Inflammatory macrophage (primary cell): ENCODE data around the gene CDKN3.

Source experiments
- DNase-seq, 2 donors: peaks; one replicate each; pipeline ENCODE4 v3.0.0-alpha.2; 2020 to 2022
- total RNA-seq, 18 experiments: gene quantifications; one replicate each; lab custom pipeline; 2026; ENCODE audit warnings: mixed read lengths in 6 of 18, inconsistent platforms in 2 of 18; lab: John Stamatoyannopoulos, UW

Gene CDKN3, protein sequence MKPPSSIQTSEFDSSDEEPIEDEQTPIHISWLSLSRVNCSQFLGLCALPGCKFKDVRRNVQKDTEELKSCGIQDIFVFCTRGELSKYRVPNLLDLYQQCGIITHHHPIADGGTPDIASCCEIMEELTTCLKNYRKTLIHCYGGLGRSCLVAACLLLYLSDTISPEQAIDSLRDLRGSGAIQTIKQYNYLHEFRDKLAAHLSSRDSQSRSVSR
- total RNA-seq, result 3.0 to 20.1 (median 8.8) reads per million in 18 experiments

DNA sequence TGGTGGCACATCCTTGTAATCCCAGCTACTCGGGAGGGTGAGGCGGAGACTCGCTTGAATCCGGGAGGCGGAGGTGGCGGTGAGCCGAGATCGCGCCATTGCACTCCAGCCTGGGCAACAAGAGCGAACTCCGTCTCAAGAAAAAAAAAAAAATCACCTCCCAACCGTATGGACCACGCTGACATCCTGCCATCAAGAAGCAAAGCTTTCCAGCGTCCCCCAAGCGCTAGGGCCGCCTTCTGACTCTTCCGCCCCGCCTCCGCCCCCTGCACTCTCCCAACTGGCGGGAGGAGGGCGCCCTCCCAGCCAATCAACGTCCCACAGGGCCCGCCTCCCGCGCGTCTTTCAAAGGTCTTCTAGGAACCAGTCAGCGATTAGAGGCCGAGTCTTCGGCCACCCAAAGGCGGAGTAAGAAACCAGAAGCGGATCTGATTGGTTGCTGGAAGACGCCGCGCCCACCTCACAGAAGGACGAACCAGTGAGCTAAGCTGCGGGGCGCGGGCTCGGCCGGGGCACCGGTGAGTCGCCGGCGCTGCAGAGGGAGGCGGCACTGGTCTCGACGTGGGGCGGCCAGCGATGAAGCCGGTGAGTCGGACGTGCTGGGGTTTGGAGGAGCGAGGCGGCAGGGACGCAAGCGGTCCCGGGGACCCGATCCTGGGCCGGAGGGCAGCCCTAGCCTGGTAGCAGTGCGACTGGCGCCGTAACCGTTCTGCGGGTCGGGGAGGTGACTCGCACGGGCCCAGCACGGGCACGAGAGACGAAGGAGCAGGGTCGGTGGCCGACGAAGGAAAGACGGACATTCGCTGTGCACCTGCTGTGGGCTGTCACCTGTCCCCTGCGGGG lies at the start of gene CDKN3:
Gene CDKN3, plus strand, starts transcription at position 515 of the 843 bp plus-strand sequence. Its CDS starts 62 bp downstream, at position 577.
- peak; percentile 99 to 100 for DNase-seq

DNA sequence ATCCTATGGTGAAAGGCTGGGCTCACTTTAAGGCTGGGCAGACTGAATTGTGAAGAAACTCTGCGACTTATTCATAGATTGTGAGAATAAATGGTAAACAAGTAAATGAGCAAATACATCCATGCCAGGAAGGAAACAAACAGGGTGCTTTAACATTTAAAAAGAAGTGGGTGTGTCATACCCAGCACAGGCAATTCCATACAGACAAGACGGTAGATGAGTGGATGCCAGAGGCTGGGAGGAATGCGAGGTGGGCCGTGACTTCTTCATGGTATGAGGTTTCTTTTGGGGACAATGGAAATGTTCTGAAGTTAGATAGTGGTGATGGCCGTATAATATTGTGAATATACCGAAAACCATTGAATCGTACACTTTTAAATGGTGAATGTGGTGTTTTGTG lies 49.8 kb upstream of the CDKN3 start:
- no peak for DNase-seq

DNA sequence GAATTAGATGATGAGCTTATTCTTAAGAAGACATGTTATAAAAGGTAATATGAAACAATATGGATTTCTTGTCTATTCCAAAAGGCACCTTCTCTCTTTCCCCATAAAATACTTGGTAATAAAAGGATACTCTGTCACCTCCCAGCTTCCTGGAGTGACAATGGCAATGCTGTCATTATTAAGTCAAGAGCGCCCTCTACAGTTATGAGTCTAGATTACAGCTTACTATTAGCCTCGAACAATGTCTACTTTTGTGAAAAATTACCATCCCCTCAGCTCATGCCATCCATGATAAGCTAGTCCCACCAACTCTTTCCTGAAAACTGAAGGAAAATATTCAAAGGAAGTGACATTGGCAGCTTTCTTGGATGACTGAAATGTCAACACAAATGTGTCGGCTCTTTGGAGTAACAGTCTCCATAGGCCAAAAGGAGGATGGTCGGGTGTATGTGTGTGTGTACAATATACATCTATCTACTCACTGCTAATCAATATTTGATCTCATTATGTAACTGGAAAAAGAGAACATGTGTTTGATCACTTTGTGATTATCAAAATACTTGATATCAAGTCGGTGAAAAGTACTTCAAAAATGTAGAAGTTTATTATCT lies 48.7 kb upstream of the CDKN3 start:
- DNase-seq, result peak; percentile 63 to 71

DNA sequence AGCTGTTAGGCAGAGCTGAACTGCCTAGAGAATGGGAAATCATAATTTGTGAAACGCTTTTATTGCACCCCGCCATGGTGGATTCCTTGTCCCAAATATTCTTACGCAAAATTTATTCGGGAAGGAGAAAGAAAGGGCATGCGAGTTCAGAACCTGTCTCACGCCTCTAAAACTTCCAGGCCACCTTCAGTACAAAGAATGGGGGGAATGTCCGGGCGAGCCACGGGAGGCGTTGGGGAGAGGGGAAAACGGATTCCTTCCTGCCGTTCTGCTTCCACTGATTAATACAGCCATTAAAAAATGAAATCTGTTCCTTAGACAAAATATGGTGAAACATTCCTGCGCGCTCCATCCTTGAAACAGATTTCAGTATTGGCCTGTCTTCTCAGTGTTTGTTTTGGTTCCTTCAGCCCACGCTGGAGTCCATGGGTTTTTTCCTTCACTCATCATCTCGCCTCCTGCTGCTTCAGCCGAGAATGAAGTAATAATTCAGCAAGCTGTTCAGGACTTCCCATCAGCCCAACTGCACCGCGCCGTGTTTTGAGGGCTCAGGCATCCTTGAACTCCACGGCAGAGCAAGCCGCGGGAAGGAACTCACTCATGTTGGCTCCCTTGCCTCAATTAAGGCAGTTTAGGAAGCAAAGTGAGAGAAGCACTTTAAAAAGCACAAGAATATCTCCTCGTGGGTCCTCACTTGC lies 47.7 kb upstream of the CDKN3 start:
- no peak for DNase-seq

DNA sequence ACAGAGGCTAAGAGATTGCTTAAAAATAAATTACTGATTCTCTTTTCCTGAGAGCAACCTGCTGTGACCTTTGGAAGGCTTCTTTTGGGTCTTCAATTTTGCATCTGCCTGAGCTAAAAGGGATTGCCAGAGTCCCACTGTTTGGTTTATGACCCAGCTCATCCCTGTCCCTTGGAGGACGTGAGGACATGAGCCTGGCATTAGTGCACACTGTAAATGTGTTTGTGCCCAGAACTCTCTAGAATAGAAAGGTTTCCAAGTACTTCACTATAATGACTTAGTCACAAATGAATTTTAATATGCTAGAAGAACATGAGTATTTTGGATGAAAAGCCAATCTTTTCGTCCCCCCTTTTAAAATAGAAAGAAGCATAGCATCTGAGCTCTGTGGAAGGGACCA lies 47.1 kb upstream of the CDKN3 start:
- no peak for DNase-seq

DNA sequence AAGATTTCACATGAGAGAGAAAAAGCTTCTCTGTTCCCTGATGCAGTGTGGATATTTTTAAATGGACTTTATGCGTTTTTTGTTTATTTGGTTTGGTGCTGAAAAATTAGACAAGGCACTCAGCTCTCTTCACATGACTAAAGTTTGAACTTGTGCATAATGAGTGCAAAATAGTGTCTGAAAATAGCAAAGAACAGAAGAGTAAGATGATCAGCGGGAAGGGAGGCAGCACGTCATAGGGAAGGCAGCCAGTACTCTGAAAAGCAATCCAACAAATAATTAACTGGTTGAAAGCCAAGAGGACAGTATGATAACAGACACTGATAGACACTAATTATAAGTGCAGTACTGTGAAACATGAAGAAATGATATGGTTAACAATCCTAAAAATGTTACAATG lies 46.6 kb upstream of the CDKN3 start:
- no peak for DNase-seq

DNA sequence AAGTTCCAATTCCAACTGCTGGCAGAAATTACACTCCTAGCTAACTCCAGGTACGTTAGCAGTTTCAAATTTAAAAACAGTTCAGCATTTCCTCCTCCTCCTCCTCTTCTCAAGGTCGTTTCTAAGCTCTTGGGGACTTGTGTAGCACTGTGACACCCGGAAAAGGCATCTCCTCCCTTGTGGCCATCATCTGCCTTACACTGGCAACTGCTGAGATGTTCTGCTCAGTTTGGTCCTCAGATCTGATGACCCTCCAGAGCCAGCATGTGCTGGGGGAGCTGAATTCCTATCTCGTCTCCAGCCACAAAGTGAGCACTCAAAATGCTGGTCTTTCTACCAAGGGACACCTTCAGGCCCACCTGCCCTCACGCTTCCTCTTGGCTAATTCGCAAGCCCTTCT lies 43.5 kb upstream of the CDKN3 start:
- DNase-seq, result no peak

DNA sequence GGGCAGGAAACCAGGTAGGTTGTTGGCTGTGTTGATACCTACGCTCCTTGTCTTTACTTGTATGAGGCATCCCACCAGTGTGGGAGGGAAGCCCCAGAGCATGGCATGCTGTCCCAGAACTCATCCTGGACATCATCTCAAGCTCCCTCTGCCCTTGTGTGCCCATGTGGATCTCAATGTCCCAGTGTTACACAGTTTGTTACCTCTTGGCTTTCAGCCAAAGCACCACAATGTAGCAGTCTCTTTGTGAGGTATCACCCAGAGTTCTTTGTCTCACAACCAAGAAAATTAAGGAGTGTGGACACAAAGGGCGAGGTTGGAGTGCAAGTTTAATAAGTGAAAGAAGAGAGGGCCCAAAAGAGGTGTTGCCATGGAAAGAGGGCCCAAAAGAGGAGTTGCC lies 43.1 kb upstream of the CDKN3 start:
- no peak for DNase-seq

DNA sequence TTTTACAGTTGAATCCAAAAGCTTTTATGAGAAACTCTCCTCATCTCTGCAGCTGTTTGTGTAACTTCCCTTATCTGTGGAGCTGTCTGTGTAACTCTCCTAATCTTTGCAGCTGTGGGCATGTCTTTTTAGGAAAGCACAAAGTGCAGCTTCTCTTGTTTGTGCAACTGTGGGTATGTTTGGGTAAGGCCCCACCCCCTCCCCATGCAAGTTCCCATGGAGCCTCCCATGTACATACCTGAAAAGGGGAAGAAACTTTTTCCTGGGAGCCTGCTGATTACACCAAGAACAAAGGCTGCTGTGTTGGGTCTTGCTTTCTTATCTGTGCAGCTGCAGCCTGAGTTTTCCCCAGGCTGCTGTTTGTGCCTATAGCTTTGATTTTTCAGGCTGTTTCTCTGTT lies 42.7 kb upstream of the CDKN3 start:
- peak; percentile 24 to 41 for DNase-seq

DNA sequence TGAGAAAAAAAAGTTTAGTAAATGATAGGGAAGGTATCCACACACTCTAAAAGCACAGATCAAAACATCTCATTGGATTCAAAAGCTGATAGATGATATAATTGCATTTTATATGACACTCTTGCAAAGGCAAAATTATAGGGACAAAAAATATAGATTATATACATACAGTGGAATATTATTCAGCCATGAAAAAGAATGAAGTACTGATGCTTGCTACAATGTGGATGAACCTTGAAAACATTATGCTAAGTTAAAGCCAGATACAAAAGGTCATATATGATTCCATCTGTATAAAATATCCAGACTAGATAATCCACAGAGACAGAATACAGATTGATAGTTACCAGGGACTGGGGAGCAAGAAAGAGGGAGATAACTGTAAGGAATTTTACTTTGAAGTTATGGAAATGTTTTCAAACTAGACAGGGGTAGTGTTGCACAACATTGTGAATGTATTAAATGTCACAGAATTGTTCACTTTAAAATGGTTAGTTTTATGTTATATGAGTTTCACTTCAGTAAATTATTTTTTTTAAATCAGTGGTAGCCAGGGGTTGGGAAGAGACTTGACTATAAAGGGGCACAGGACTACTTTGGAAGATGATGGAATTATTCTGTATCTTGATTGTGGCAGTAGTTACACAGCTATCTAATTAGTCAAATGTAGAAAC lies 41.7 kb upstream of the CDKN3 start:
- DNase-seq, result no peak

DNA sequence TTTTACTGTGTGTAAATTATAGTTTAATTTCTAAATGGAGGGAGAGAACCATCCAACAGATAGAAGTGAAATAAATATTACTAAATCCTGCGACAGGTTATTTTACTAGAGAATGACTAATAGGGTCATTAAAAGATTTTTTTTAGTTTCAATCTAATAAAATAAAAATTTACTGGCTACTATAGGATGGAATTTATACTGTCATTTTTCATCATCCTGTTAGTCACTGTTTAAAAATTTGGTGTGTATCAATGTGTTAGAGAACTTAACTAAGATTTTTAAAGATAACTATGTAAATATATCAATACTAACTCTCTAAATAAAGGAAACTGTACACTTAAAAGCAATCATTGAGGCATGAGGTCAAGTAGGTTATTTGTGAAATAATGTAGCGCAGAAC lies 41.1 kb upstream of the CDKN3 start:
- DNase-seq, result no peak

DNA sequence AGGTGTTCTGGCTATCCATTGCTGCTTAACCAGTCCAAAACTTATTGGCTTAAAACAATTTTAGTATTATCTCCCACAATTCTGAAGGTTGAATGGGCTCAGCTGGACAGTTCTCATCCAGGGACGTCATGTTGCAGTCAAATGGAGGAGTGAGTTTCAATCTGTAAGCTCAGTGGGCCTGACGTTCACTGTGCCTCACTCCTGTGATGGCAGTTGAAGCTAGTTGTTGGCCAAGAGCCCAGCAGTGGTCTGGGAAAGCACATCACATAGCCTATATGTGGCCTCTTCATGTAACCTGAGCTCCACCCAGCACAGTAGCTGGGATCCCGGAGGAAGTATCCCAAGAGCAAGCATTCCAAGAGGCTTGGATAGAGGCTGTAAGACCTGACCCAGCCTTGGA lies 40.6 kb upstream of the CDKN3 start:
- no peak for DNase-seq

DNA sequence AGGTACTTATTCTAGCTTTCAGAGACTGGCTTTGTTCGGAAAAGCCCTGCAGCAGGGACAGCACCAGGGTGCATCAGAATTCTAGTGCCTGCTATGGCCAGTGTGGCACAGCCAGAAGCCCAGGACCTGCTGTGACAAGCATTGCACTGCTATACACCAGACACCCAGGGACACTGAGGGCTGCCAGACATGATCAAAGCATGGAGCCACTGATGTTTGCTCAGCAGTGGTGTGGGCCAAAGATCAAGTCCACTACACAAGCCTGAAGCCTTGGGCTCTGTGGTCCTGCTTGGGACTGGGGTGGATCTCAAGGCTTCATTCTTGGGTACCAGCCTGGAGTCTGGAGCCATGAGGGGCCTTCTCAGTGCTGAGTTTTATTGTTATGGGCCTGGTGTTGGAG lies 36.1 kb upstream of the CDKN3 start:
- DNase-seq, result no peak

DNA sequence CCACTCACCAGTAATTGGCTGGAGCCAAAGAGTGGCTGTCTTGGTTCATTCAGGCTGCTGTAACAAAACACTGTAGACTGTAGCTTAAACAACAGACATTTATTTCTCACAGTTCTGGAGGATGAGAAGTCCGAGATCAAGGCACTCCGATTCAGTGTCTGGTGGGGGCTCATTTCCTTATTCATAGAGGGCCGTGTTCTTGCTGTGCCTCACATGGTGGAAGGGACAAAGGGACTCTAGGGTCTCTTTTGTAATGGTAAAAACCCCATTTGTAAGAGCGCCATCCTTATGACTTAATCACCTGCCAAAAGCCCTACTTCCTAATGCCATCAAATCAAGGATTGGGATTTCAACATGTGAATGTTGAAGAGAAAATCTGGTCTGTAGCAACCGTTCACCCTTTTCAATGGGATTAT lies 34.7 kb upstream of the CDKN3 start:
- no peak for DNase-seq

DNA sequence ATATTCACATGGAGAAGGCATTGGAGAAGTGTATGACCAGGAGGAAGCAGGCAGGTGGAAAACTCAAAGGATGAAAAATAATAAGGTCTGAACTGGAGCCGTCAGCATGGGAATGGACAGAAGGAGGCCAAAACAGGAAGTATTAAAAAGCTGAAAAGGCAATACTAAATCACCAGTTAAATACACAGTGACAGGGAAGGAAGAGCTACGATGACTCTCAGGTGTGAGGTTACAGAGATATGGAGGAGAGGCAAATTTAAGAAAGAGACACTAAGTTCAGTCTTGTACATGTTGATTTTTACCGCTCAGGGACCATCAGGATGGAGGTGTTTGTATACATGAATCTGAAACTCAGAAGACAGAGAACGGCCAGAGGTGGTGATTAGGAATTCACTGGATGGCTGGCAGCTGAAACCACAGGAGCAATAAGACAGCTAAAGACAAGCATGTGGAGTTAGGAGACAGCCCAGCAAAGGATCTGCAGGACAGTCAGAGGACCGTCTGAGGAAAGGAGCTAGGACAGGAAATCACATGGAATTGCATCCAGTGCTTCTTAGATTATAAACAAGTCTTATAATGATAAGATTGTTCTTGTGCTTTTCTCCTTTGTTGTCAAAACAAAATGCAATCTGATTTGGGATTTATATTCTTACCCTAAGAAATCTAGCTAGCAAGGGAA lies 33.9 kb upstream of the CDKN3 start:
- no peak for DNase-seq

DNA sequence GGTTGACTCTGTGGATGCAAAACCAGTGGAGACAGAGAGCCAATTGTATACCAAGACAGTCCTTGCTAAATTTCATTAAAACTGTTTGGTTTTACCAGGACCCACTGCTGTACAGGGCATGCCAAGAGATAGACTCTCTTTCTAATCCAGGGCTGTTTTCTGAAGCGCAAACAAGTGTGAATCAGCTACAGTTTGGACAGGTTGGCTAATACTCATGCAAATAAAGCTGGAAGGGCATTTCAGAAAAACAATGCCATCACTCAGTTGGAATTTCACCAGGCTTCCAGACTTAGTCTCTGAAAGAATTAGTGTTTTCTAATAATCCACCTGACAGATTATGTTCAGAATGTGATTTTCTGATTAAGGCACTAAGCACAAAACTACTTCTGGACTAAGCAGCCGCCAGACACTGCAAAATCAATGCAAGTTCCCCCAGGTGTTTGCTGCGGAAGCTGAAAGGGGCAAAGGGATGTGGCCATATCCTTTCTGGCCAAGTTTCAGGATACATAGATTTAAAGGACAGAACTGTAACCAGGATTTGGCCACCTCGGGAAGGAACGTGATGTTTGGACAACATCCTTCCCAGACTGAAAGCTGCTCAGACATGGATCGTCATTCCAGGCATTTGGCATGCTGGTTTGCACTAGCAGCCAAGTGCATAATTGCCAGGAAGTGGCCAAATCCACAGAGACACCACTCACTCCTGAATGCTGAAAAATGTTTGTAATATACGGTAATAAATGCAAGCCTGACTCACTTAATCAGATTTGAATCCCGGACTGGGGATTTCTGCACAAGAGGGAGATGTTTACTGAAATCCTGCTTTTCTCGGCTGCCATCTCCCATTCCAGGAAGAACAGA lies 32.0 kb upstream of the CDKN3 start:
- no peak for DNase-seq

DNA sequence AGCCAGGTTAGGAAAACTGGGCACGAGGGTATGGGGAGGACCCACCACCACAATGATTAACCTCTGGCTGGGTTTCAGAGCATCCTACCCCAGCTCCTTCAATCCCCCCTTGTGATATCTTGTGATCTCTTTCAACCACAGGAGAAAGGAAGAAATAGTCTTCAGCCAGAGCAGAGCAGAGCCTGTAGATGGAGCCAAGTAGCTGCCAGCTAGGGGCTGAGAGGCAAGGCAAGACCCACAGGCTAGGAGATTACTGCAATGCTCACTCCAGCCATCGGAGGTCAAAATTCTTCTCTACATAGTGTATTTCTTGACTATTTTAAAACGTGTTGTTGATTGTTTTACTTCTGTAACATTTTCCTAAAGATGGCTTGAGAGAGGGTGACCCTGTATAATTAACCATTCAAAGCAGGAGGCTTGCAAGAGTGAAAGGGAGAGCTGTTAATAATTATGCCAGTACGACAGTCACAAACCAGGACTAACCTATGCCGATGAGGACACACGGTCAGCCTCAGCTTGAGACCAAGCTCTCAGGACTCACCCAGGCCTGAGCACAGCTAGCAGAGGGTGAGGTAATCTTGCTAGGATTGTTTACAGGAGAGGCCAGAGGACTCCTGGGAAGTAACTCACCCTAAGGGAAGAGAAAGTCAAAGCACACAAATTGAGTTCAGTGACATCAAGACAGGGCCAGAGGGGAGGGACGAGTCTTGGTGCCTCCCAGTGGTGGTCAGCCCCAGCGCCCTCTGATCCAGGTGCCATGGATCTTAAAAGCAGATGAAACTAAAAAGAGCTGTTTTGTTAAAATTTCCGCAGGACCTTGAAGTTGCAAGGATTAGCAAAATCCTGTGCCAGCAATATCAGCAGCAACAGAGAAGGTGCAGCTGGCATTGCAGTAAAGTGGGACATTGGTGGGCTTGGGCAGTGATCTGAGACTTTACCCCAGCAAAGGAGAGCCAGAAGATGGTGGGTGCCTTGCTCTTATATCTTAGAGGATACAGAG lies 29.8 kb upstream of the CDKN3 start:
- peak in 1 of 2 donors; percentile 32 for DNase-seq

DNA sequence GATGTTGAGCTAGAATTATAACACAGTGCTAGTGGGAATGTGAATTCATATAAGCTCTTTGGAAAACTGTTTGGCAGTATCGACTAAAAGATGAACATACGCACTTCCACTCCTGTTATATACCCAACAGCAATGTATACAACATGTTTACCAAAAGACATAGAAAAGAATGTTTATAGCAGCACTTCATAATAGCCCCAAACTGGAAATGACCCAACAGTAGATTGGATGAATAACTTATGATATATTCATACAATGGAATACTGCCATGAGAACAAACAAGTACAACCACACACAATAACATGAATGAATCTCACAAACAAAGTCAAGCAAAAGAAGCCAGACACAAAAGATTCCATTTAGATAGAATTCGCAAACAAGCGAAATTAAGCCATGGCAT lies 28.5 kb upstream of the CDKN3 start:
- no peak for DNase-seq

DNA sequence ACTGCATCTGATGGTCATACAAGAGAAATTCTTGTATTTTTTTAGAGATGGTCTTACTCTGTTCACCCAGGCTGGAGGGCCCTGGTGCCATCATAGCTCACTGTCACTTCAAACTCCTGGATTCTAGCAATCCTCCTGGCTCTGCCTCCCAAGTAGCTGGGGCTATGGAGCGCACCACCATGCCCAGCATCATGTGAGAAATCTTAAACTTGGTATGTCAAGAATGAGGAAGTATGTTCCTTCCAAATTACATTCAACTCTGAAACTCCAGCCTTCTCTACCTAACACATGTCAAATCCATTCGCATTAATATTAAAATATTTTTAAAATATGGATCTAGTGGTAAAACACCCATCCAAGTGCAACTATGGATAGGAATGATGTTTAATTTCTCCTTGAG lies 27.5 kb upstream of the CDKN3 start:
- DNase-seq, result no peak
